HG02588 (cell line): ENCODE data around the gene G6PC3.

Source experiments
- ATAC-seq: cut with Tn5 transposase; IDR thresholded peaks from one replicate; pipeline ENCODE4 v1.9.1; 2021; ENCODE audit warnings: mild to moderate bottlenecking, moderate library complexity; ENCODE audit not compliant: unreplicated experiment

G6PC3 gene

DNA sequence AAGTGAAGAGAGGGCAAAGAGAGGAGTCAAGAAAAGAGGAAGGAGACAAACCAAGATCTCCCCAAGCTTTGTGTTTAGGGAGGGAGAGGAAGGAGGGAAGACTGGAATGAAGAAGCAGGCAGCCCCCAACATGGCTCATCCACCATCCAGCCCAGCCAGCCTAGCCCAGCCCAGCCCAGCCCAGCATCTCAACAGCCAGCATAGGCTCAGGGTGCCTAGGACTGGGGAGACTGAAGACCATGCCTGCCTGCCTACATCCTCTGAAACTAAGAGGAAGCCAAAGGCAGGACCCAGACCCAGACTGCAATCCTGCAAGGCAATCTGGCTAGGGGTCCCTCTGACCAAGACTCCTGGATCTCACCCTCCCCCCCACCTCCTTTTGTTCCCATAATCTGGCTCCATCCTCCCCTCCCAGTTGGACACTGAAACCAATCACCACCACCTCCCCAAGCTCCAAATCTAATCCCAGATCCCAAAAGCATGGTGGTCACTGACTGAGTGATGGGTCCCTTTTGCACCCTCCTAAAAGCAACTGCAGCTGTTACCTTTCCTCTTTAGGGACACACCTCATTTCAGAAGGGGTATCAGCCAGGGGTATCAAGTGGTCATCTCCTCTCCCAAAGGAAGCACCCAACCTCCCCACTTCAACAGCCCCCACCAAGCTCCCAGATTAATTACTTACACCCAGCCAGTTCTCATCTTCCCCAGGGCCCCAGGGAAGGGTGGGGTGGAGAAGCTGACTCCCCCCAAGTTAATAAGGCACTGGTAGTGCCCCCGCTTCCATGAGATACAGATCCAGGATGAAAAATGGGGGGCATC lies 51.7 kb downstream of the G6PC3 start:
- no peak for ATAC-seq

DNA sequence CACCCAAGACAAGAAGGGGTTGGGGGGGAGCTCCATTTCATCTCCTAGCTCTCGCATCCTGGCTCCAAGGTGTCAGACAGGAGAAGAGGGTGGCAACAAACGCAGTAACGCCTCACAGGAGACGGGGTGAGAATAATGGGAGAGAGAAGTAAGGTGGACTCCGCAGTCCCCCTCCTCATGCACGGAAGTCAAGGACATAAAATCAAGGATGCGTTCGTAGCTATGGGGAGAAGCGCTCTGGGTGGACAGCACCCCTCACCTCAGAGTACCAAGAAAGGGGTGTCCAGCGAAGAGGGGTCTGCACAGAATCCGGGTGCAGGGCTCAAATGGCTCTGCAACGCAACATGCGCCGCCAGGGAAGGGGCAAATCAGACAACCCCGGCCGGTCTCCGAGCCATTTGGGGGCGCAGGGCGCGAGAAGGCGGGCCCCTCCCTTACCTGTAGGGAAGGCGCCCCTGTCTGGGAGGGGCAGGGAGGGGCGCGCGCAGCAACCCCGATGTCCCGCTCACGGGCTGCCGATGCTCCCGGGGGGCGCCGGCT lies 52.4 kb downstream of the G6PC3 start:
- ATAC-seq, result peak; percentile 3

DNA sequence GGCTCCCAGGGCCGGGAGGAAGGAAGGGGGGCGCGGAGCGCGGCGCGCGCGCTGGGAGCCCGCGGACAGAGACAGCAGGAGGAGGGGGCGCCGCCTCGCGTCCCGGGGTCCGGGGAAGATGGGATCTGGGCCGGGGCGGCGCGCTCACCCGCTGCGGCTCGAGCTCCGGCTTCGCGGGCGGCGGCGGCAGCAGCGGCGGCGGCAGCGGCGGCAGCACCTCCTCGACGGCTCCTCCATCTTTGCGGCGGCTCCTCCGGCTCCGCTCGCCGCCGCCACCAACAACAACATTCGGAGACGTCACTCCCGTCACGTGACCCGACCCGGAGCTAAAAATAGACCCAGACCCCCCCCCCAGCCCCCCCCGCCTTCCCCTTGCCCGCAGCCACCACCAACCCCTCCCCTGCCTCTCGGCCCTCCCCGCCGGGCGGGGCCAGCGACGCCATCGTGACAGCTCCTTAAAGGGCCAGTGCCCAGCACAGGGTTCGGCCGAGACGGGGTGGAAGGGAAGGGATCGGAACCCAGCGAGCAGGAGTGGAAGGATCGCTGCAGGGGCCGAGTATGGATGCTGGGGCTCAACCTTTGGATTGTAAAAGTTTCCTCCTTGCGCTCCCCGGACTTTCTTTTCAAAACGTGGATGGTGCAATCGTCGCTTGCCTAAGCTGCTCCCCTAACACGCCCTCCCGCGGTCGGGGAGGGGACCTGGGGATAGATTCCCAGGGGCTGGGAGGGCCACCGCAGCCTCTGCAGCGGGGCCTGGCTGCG lies 53.0 kb downstream of the G6PC3 start, which contains the start of gene HDAC5:
HDAC5 (minus strand) TSS at position 286 of the 762 bp plus-strand sequence. CDS start 6,126 bp downstream, outside the sequence.
- peak; percentile 92 for ATAC-seq

DNA sequence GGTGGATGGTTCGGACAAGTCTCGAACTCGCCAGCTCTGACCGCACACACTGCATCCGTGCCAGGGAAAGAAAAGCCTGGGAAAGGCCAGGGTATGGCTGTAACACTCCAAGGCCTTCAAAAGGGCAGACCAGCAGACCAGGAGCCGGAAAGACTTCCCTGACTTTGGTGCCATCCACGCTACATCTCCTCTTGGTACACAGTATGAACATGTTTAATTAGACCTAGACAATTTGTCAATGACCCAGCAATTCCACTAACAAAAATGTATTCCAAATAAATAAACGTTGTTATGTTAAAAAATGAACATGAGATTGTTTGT lies 53.5 kb downstream of the G6PC3 start:
- no peak for ATAC-seq
